Measurements from ENCODE around the gene INCA1.

The INCA1 gene

GRCh38 chr17:4969047-4969550, 28.2 kb downstream of the INCA1 start:
- Histone ChIP-seq H3K4me1 (ENCODE audit: control extremely low read depth in 1 of 4, control insufficient read depth in 4 of 4, insufficient read depth in 4 of 4, low read length in 3 of 4) (peaks cover 6 to 41% (median 21%) of the 10 kb centered on the region in 4 experiments), H3K9me3 (ENCODE audit: control extremely low read depth in 1 of 5, control insufficient read depth in 4 of 5, insufficient read depth in 2 of 5, low read depth in 1 of 5, low read length in 4 of 5) (no peaks in the 10 kb centered on the region), H3K4me3 (ENCODE audit: control insufficient read depth in 1 of 7, extremely low read depth in 1 of 7, insufficient read depth in 4 of 7, low read depth in 2 of 7, low read length in 6 of 7) (peak overlapping the region in 3 of 7 experiments; percentile 13 to 94 (median 86)), H3K27me3 (replicated peaks in 2 of 5; ENCODE audit: control insufficient read depth in 4 of 5, insufficient read depth in 5 of 5, low read length in 4 of 5) (no peaks in the 10 kb centered on the region), H3K36me3 (ENCODE audit: control insufficient read depth in 4 of 4, insufficient read depth in 4 of 4, low read length in 3 of 4) (peaks cover 5 to 38% (median 24%) of the 10 kb centered on the region in 4 experiments), H3K27ac (ENCODE audit: insufficient read depth in 1 of 2, low read depth in 1 of 2, low read length in 2 of 2, poor library complexity in 1 of 2, severe bottlenecking in 2 of 2) (peak overlapping the region in 1 of 2 experiments; percentile 88)
- POLR2A ChIA-PET, result interaction anchor here (2.7 kb wide), 1 partner anchor 29 kb away, joined by 13 read pairs; the partner anchor contains the start of genes RNF167 and SLC25A11
- CTCF ChIA-PET, result interaction anchor here (0.8 to 7.1 kb wide), 5 partner anchors 14 to 60 kb away, joined by 3 to 69 read pairs (median 9); partner anchors contain the start of genes CAMTA2 and ENO3
- WGBS (ENCODE audit: insufficient coverage), result 98% methylated on average over 14 of the region's 15 CpGs
- DNase-seq, result no peak

DNA sequence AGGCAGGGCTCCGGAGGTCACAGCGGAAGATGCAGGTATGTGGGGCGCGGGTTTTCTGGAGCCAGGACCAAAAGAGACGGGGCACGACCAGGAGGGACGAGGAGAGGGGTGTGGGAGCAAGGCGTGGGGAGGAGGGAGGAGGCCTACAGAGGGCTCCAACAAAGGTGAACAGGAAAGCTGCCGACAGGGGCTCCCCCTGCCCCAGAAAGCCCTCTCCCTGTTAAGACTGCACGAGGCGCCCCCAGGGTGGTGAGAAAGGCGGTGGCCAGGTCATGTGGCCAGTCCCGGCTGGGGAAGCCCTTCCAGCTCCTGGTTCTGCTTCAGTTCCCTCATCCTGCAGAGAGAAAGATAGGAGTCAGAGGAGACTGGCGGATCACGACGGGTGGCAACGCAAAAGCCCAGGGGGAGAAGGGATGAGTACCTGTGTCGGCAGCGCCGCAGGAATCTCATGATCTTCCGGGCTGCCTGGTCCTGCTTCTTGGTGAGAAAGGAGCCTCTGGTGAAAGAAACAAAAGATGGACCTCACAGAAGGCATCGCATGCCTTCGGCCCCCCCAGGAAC, 28.8 kb downstream of the INCA1 start:
- H3K4me1 ChIP-seq (ENCODE audit: control extremely low read depth in 1 of 4, control insufficient read depth in 4 of 4, insufficient read depth in 4 of 4, low read length in 3 of 4), result peaks cover 6 to 35% (median 21%) of the 10 kb centered on the region in 4 experiments
- H3K4me3 ChIP-seq (ENCODE audit: control insufficient read depth in 1 of 7, extremely low read depth in 1 of 7, insufficient read depth in 4 of 7, low read depth in 2 of 7, low read length in 6 of 7), result peak overlapping the region in 6 of 7 experiments; percentile 83 to 94 (median 90)
- H3K27me3 ChIP-seq (replicated peaks in 2 of 5; ENCODE audit: control insufficient read depth in 4 of 5, insufficient read depth in 5 of 5, low read length in 4 of 5), result no peaks in the 10 kb centered on the region
- H3K27ac ChIP-seq (ENCODE audit: insufficient read depth in 1 of 2, low read depth in 1 of 2, low read length in 2 of 2, poor library complexity in 1 of 2, severe bottlenecking in 2 of 2), result peak overlapping the region in 1 of 2 experiments; percentile 88
- CTCF ChIA-PET, result interaction anchor here (0.8 to 7.1 kb wide), 7 partner anchors 14 to 59 kb away, joined by 3 to 69 read pairs (median 5); partner anchors contain the start of genes CAMTA2 and ENO3
- H3K36me3 ChIP-seq (ENCODE audit: control insufficient read depth in 4 of 4, insufficient read depth in 4 of 4, low read length in 3 of 4), result peaks cover 5 to 33% (median 23%) of the 10 kb centered on the region in 4 experiments
- 69% methylated on average over 19 of the region's 23 CpGs for WGBS (ENCODE audit: insufficient coverage)
- H3K9me3 ChIP-seq (ENCODE audit: control extremely low read depth in 1 of 5, control insufficient read depth in 4 of 5, insufficient read depth in 2 of 5, low read depth in 1 of 5, low read length in 4 of 5), result no peaks in the 10 kb centered on the region
- POLR2A ChIA-PET, result interaction anchor here (2.7 kb wide), 1 partner anchor 28 kb away, joined by 13 read pairs; the partner anchor contains the start of genes RNF167 and SLC25A11
- no peak for DNase-seq

DNA sequence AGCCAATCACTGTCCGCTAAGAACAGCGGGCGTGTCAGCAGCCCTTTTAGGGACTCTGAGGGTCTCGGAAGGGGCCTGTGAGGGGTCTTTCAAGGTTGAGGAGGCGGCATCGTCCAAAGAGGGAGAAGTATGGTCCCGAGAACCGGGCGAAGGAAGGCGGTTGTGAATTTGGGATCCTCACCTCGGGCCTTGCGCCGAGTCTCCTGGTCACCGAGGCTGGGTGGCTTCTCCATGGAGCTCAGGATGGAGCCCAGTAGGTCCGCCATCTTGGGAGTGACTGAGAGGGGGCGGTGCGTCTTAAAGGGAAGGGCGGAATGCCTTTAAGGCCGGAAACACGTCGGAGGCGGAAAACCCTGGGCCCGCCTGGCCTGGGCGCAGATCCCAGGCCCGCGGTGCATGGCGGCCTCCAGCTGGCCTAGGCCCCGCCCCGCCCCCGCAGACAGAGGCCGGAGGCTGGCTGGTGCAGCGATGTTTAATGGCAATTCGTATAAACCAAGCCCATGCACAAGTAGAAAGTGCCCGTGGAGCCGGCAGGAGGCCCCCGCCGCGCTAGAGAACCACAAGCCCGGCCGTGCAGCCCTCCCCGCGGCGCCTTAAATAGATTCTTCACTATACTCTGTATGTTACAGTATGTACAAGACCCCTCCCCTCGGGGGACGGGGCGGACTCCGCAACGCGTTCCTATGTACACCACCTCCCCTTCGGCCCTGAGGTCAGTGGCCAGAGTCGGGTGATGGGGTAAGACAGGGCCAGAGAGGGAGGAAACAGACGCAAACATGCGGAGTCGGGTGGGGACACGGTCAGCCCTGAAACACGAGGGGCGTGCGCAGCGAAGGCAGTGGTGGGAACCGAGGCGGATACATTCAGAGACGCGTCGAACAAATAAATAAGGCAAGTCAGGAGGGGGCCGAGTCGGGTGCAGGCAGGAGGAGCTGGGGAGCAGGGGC, 29.5 kb downstream of the INCA1 start, which contains the start of gene SPAG7:
Gene SPAG7 (minus strand): TSS at position 279 of the 947 bp plus-strand sequence. CDS start 13 bp downstream, at position 266.
- H3K27ac ChIP-seq (ENCODE audit: insufficient read depth in 1 of 2, low read depth in 1 of 2, low read length in 2 of 2, poor library complexity in 1 of 2, severe bottlenecking in 2 of 2), result peak within 1 kb of the TSS; percentile 81 to 88
- peaks cover 6 to 28% (median 21%) of the 10 kb centered on the region in 4 experiments for H3K4me1 ChIP-seq (ENCODE audit: control extremely low read depth in 1 of 4, control insufficient read depth in 4 of 4, insufficient read depth in 4 of 4, low read length in 3 of 4)
- DNase-seq, result peak; percentile 98 to 99 (median 99)
- 1% methylated on average over 47 of the region's 66 CpGs for WGBS (ENCODE audit: insufficient coverage)
- no peaks in the 10 kb centered on the region for H3K27me3 ChIP-seq (replicated peaks in 2 of 5; ENCODE audit: control insufficient read depth in 4 of 5, insufficient read depth in 5 of 5, low read length in 4 of 5)
- H3K9me3 ChIP-seq (ENCODE audit: control extremely low read depth in 1 of 5, control insufficient read depth in 4 of 5, insufficient read depth in 2 of 5, low read depth in 1 of 5, low read length in 4 of 5), result no peaks in the 10 kb centered on the region
- peaks cover 3 to 28% (median 21%) of the 10 kb centered on the region in 4 experiments for H3K36me3 ChIP-seq (ENCODE audit: control insufficient read depth in 4 of 4, insufficient read depth in 4 of 4, low read length in 3 of 4)
- ChIA-PET CTCF (interaction anchor here (0.8 to 7.1 kb wide), 14 partner anchors 10 to 65 kb away, joined by 3 to 69 read pairs (median 4); partner anchors contain the start of genes CAMTA2, CHRNE, ENO3 and INCA1), POLR2A (interaction anchor here (0.8 to 2.7 kb wide), 6 partner anchors 20 to 69 kb away, joined by 3 to 13 read pairs (median 4); partner anchors contain the start of genes C17orf107, PFN1, RNF167 and SLC25A11)
- peak within 1 kb of the TSS; percentile 80 to 94 (median 89) for H3K4me3 ChIP-seq (ENCODE audit: control insufficient read depth in 1 of 7, extremely low read depth in 1 of 7, insufficient read depth in 4 of 7, low read depth in 2 of 7, low read length in 6 of 7)

- WGBS (ENCODE audit: insufficient coverage), result 0% methylated on average over 32 of the region's 42 CpGs
- Histone ChIP-seq H3K27me3 (replicated peaks in 2 of 5; ENCODE audit: control insufficient read depth in 4 of 5, insufficient read depth in 5 of 5, low read length in 4 of 5) (no peaks in the 10 kb centered on the region), H3K9me3 (ENCODE audit: control extremely low read depth in 1 of 5, control insufficient read depth in 4 of 5, insufficient read depth in 2 of 5, low read depth in 1 of 5, low read length in 4 of 5) (no peaks in the 10 kb centered on the region), H3K36me3 (ENCODE audit: control insufficient read depth in 4 of 4, insufficient read depth in 4 of 4, low read length in 3 of 4) (peaks cover 2 to 22% (median 13%) of the 10 kb centered on the region in 4 experiments), H3K4me3 (ENCODE audit: control insufficient read depth in 1 of 7, extremely low read depth in 1 of 7, insufficient read depth in 4 of 7, low read depth in 2 of 7, low read length in 6 of 7) (peak overlapping the region; percentile 80 to 94 (median 89)), H3K4me1 (ENCODE audit: control extremely low read depth in 1 of 4, control insufficient read depth in 4 of 4, insufficient read depth in 4 of 4, low read length in 3 of 4) (peaks cover 6 to 28% (median 21%) of the 10 kb centered on the region in 4 experiments), H3K27ac (ENCODE audit: insufficient read depth in 1 of 2, low read depth in 1 of 2, low read length in 2 of 2, poor library complexity in 1 of 2, severe bottlenecking in 2 of 2) (peak overlapping the region; percentile 81 to 88)
- ChIA-PET POLR2A (interaction anchor here (0.8 to 2.7 kb wide), 6 partner anchors 19 to 68 kb away, joined by 3 to 13 read pairs (median 4); partner anchors contain the start of genes C17orf107, PFN1, RNF167 and SLC25A11), CTCF (interaction anchor here (0.8 to 7.1 kb wide), 13 partner anchors 11 to 65 kb away, joined by 3 to 69 read pairs (median 5); partner anchors contain the start of genes CAMTA2, CHRNE and ENO3)
- peak; percentile 100 for DNase-seq
Observed at GRCh38 chr17:4966844-4967538, 30.3 kb downstream of the INCA1 start.

GRCh38 chr17:4965311-4965986, 31.9 kb downstream of the INCA1 start:
- over 99% methylated on average over 9 of the region's 15 CpGs for WGBS (ENCODE audit: insufficient coverage)
- ChIA-PET POLR2A (interaction anchor here (0.6 to 1.8 kb wide), 2 partner anchors 56 to 329 kb away, joined by 3 to 6 read pairs; no protein-coding TSS in a partner anchor), CTCF (interaction anchor here (1.3 to 7.1 kb wide), 4 partner anchors 10 to 62 kb away, joined by 4 to 69 read pairs (median 29); partner anchors contain the start of genes CAMTA2, CHRNE and ENO3)
- no peak overlapping the region for H3K4me3 ChIP-seq (ENCODE audit: control insufficient read depth in 1 of 7, extremely low read depth in 1 of 7, insufficient read depth in 4 of 7, low read depth in 2 of 7, low read length in 6 of 7)
- peaks cover 5 to 19% (median 11%) of the 10 kb centered on the region in 4 experiments for H3K36me3 ChIP-seq (ENCODE audit: control insufficient read depth in 4 of 4, insufficient read depth in 4 of 4, low read length in 3 of 4)
- H3K4me1 ChIP-seq (ENCODE audit: control extremely low read depth in 1 of 4, control insufficient read depth in 4 of 4, insufficient read depth in 4 of 4, low read length in 3 of 4), result peaks cover 6 to 28% (median 21%) of the 10 kb centered on the region in 4 experiments
- H3K27me3 ChIP-seq (replicated peaks in 2 of 5; ENCODE audit: control insufficient read depth in 4 of 5, insufficient read depth in 5 of 5, low read length in 4 of 5), result no peaks in the 10 kb centered on the region
- DNase-seq, result no peak
- H3K9me3 ChIP-seq (ENCODE audit: control extremely low read depth in 1 of 5, control insufficient read depth in 4 of 5, insufficient read depth in 2 of 5, low read depth in 1 of 5, low read length in 4 of 5), result no peaks in the 10 kb centered on the region
- no peak overlapping the region for H3K27ac ChIP-seq (ENCODE audit: insufficient read depth in 1 of 2, low read depth in 1 of 2, low read length in 2 of 2, poor library complexity in 1 of 2, severe bottlenecking in 2 of 2)

All from common myeloid progenitor, CD34-positive (primary cell).